A673 (cell line): ENCODE measurements around the gene RRAS. TPM values are rescaled to one million over a fixed set of nuclear protein-coding genes. Genes with fewer than 3 reads are reported as not detected.

Source experiments
- BruUV-seq: library from RNA; stranded (reverse); fragments of 400-500 nt; replicated peaks from 2 replicates; lab custom pipeline; 2021; lab: Mats Ljungman, UMichigan
- CTCF ChIA-PET: fragments of 300-600 bp; sonication (Branson Sonifier 250); formaldehyde crosslinking; loops from one replicate; lab custom pipeline; 2022; ENCODE audit warnings: antibody characterized with exemption; lab: Charles Lee
- POLR2A ChIA-PET: fragments of 300-600 bp; sonication (Branson Sonifier 250); formaldehyde crosslinking; loops from one replicate; lab custom pipeline; 2022; ENCODE audit warnings: antibody characterized with exemption; ENCODE audit not compliant: low non-redundant PET; lab: Charles Lee
- DNase-seq: peaks from one replicate; pipeline ENCODE4 v3.0.0-alpha.2; 2015; ENCODE audit warnings: low spot score
- H3K27ac ChIP-seq: fragments of 200-600 bp; sonication (generic); 2 replicates; pipeline ENCODE4 v1.5.1; 2016; ENCODE audit warnings: mixed run types, low read depth, mild to moderate bottlenecking, mixed read lengths, antibody characterized with exemption, low read length; ENCODE audit not compliant: poor library complexity, severe bottlenecking
- H3K27me3 ChIP-seq: fragments of 200-600 bp; sonication (generic); replicated peaks from 2 replicates; pipeline ENCODE4 v1.6.1; 2017; ENCODE audit warnings: mixed run types, low read depth, mild to moderate bottlenecking, mixed read lengths, antibody characterized with exemption, low read length; ENCODE audit not compliant: insufficient read depth, poor library complexity
- H3K36me3 ChIP-seq: fragments of 200-600 bp; sonication (generic); 2 replicates; pipeline ENCODE4 v1.6.1; 2016; ENCODE audit warnings: mixed run types, mild to moderate bottlenecking, mixed read lengths, antibody characterized with exemption, low read length; ENCODE audit not compliant: insufficient read depth, poor library complexity, severe bottlenecking
- H3K4me1 ChIP-seq: fragments of 200-600 bp; sonication (generic); 2 replicates; pipeline ENCODE4 v1.6.1; 2017; ENCODE audit warnings: mixed run types, mild to moderate bottlenecking, mixed read lengths, antibody characterized with exemption, low read length; ENCODE audit not compliant: insufficient read depth, poor library complexity, severe bottlenecking
- H3K4me3 ChIP-seq: fragments of 200-600 bp; sonication (generic); 2 replicates; pipeline ENCODE4 v1.5.1; 2016; ENCODE audit warnings: low read depth, mixed run types, mild to moderate bottlenecking, mixed read lengths, low read length; ENCODE audit not compliant: poor library complexity, severe bottlenecking
- H3K9me3 ChIP-seq: fragments of 200-600 bp; sonication (generic); 2 replicates; pipeline ENCODE4 v1.6.1; 2016; ENCODE audit warnings: mixed run types, low read depth, mild to moderate bottlenecking, mixed read lengths, antibody characterized with exemption, low read length; ENCODE audit not compliant: poor library complexity, severe bottlenecking
- EZH2 ChIP-seq: fragments of 200-600 bp; sonication (generic); IDR thresholded peaks from 2 replicates; pipeline ENCODE4 v1.6.1; 2017; ENCODE audit warnings: borderline replicate concordance, low read depth, mild to moderate bottlenecking, mixed read lengths, antibody characterized with exemption, low read length; ENCODE audit not compliant: poor library complexity, severe bottlenecking
- intact Hi-C: fragments of 100-400 bp; cut with micrococcal nuclease; formaldehyde crosslinking; loops from one replicate; pipeline ENCODE4 v1.10.0; 2022; ENCODE audit not compliant: unreplicated experiment
- total RNA-seq: library from RNA; stranded (reverse); gene quantifications from 2 replicates; pipeline ENCODE4 v1.2.3, GENCODE V29; 2021
- TF ChIP-seq, protein P1 (sequence below): fragments of 300-800, 200-600 bp; sonication (generic); conservative IDR thresholded peaks from 2 replicates; pipeline ENCODE4 v1.5.1; 2017; ENCODE audit warnings: low read depth, mild to moderate bottlenecking, antibody characterized with exemption, low read length, moderate library complexity, mixed read lengths

The RRAS gene
- total RNA-seq, 1 experiment from 2014 or later, result 27.6 TPM

DNA sequence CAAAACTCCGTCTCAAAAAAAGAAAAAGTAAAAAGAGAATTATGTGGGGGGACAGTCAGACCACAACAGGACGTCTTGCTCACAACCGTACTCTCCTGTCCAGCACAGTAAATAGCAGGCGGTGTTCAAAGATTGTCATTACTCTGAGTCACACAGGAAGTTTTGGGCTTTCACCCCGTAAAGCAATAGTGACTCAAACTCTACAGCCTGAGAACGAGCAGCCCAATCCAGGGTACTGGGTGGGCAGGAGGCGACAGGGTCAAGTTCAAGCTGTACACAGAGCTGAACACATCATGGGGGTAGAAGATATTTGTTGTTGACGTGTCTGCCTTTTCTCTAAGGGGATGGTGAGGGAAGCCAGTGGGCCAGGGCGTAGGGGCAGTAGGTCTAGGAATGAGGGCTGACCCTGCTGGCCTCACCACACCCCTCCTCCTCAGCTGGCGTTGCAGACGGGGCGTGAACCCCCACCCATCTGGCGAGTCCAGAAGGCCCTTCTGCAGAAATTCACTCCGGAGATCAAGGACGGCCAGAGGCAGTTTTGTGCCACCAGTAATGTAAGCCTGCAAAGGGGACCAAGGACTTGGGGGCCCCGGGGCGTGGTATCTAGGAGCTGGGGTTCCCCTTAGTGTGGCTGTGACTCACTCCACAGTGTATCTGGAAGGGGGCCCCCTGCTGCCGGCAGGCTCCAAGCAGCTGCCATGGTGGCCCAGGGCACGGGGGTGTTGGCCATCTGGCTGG, 25.7 kb downstream of the RRAS start:
- Histone ChIP-seq H3K27me3 (no peaks in the 10 kb centered on the region), H3K36me3 (peaks cover 55% of the 10 kb centered on the region), H3K4me3 (no peak overlapping the region), H3K9me3 (no peaks in the 10 kb centered on the region), H3K4me1 (no peaks in the 10 kb centered on the region), H3K27ac (no peak overlapping the region)
- no peak for DNase-seq
- intact Hi-C loops, result no loop called here
- BruUV-seq, result no TSS peak
- POLR2A ChIA-PET, result no interaction called here
- CTCF ChIA-PET, result no interaction called here
- no peak for TF ChIP-seq EZH2
- TF ChIP-seq, protein P1, sequence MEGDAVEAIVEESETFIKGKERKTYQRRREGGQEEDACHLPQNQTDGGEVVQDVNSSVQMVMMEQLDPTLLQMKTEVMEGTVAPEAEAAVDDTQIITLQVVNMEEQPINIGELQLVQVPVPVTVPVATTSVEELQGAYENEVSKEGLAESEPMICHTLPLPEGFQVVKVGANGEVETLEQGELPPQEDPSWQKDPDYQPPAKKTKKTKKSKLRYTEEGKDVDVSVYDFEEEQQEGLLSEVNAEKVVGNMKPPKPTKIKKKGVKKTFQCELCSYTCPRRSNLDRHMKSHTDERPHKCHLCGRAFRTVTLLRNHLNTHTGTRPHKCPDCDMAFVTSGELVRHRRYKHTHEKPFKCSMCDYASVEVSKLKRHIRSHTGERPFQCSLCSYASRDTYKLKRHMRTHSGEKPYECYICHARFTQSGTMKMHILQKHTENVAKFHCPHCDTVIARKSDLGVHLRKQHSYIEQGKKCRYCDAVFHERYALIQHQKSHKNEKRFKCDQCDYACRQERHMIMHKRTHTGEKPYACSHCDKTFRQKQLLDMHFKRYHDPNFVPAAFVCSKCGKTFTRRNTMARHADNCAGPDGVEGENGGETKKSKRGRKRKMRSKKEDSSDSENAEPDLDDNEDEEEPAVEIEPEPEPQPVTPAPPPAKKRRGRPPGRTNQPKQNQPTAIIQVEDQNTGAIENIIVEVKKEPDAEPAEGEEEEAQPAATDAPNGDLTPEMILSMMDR, result no peak

GRCh38 chr19:49613374-49613773, 26.6 kb downstream of the RRAS start:
- no peak overlapping the region for H3K27ac ChIP-seq
- peaks cover 56% of the 10 kb centered on the region for H3K36me3 ChIP-seq
- H3K4me1 ChIP-seq, result no peaks in the 10 kb centered on the region
- TF ChIP-seq, protein P1, result no peak
- TF ChIP-seq EZH2, result no peak
- intact Hi-C loops, result no loop called here
- no peak overlapping the region for H3K4me3 ChIP-seq
- ChIA-PET POLR2A (no interaction called here), CTCF (no interaction called here)
- H3K9me3 ChIP-seq, result no peaks in the 10 kb centered on the region
- no TSS peak for BruUV-seq
- no peaks in the 10 kb centered on the region for H3K27me3 ChIP-seq
- no peak for DNase-seq

DNA sequence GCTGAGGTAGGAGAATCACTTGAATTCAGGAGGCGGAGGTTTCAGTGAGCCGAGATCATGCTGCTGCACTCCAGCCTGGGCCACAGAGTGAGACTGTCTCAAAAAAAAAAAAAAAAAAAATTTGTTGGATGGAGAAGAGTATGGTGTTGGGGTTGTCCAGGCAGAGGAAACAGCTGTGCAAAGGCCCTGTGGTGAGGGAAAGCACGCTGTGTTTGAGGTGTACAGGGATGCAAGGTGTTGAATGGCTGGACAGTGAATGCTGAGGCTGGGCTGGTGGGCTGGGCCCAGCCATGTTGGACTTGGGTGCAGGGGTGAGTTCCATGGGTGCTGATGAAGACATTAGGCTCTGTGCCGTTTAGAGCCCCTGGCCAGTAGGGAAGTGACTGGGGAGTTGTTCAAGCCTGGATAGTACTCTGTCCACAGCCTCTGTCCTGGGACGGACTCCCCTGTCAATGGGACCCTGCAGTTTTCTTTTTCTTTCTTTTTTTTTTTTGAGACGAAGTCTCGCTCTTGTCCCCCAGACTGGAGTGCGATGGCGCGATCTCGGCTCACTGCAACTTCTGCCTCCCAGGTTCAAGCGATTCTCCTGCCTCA, 30.3 kb downstream of the RRAS start:
- ChIA-PET CTCF (no interaction called here), POLR2A (interaction anchor here (0.5 to 0.7 kb wide), 2 partner anchors 114 to 192 kb away, joined by 3 read pairs; partner anchors contain the start of gene RPS11)
- H3K36me3 ChIP-seq, result peaks cover 56% of the 10 kb centered on the region
- no peak for DNase-seq
- no peaks in the 10 kb centered on the region for H3K4me1 ChIP-seq
- H3K9me3 ChIP-seq, result no peaks in the 10 kb centered on the region
- TF ChIP-seq, protein P1, result no peak
- no peak for TF ChIP-seq EZH2
- no peaks in the 10 kb centered on the region for H3K27me3 ChIP-seq
- intact Hi-C loops, result no loop called here
- no peak overlapping the region for H3K27ac ChIP-seq
- no peak overlapping the region for H3K4me3 ChIP-seq
- no TSS peak for BruUV-seq
